Liver (tissue), 9 donors: ENCODE data around the gene MAGI1. TPM values are rescaled to one million over a fixed set of nuclear protein-coding genes. Genes with fewer than 3 reads are reported as not detected.

Source experiments
- DNase-seq: peaks from one replicate; pipeline ENCODE4 v3.0.0-alpha.2; 2017; ENCODE audit warnings: low spot score
- H3K27ac ChIP-seq, 2 donors: one replicate each; pipeline ENCODE4 v1.7.0; 2013; ENCODE audit warnings: inconsistent platforms in 2 of 2, low read length in 2 of 2, control low read depth in 1 of 2, low read depth in 1 of 2, mild to moderate bottlenecking in 1 of 2
- H3K27me3 ChIP-seq, 4 donors: one replicate each; pipeline versions ENCODE4 v1.6.1 to v1.7.0; 2013; ENCODE audit warnings: low read length in 3 of 4, inconsistent platforms in 1 of 4, mild to moderate bottlenecking in 1 of 4, moderate library complexity in 1 of 4; ENCODE audit not compliant: control insufficient read depth in 4 of 4, insufficient read depth in 4 of 4
- H3K36me3 ChIP-seq, 4 donors: one replicate each; pipeline versions ENCODE4 v1.6.1 to v1.7.0; 2013; ENCODE audit warnings: low read length in 3 of 4, mild to moderate bottlenecking in 3 of 4, low read depth in 1 of 4, moderate library complexity in 1 of 4; ENCODE audit not compliant: control insufficient read depth in 4 of 4, insufficient read depth in 3 of 4
- H3K4me1 ChIP-seq, 4 donors: one replicate each; pipeline versions ENCODE4 v1.6.1 to v1.7.0; 2013; ENCODE audit warnings: low read length in 3 of 4, mild to moderate bottlenecking in 3 of 4, moderate library complexity in 1 of 4; ENCODE audit not compliant: control insufficient read depth in 4 of 4, insufficient read depth in 4 of 4
- H3K4me3 ChIP-seq, 3 donors: one replicate each; pipeline versions ENCODE4 v1.6.1 to v1.7.0; 2013; ENCODE audit warnings: low read length in 3 of 3, control low read depth in 1 of 3, low read depth in 1 of 3, mild to moderate bottlenecking in 1 of 3
- H3K9ac ChIP-seq, 2 donors: one replicate each; pipeline ENCODE4 v1.7.0; 2013; ENCODE audit warnings: low read length in 2 of 2, mild to moderate bottlenecking in 2 of 2, moderate library complexity in 2 of 2, control low read depth in 1 of 2, low read depth in 1 of 2
- H3K9me3 ChIP-seq, 4 donors: one replicate each; pipeline versions ENCODE4 v1.6.1 to v1.7.0; 2013; ENCODE audit warnings: low read length in 3 of 4; ENCODE audit not compliant: control insufficient read depth in 4 of 4
- CTCF ChIP-seq: fragments of 150-350 bp; IDR thresholded peaks from 2 replicates; pipeline ENCODE4 v1.5.1; 2017; ENCODE audit warnings: improper control_type of control experiment, low read depth, low read length; ENCODE audit not compliant: missing input control
- EGR1 ChIP-seq, 2 donors: IDR thresholded peaks; 2 replicates each; pipeline ENCODE4 v1.6.1; 2016 to 2018; ENCODE audit warnings: antibody characterized with exemption in 2 of 2, low read depth in 2 of 2
- FOXA1 ChIP-seq: IDR thresholded peaks from 2 replicates; pipeline ENCODE4 v1.6.1; 2016; ENCODE audit warnings: antibody characterized with exemption
- FOXA2 ChIP-seq: IDR thresholded peaks from 2 replicates; pipeline ENCODE4 v1.6.1; 2016; ENCODE audit warnings: antibody characterized with exemption
- GABPA ChIP-seq, 2 donors: IDR thresholded peaks in 1 of 2; conservative IDR thresholded peaks in 1 of 2; 2 replicates each; pipeline ENCODE4 v1.6.1; 2016; ENCODE audit warnings: antibody characterized with exemption in 2 of 2, mild to moderate bottlenecking in 1 of 2, moderate library complexity in 1 of 2
- HNF4A ChIP-seq, 2 donors: conservative IDR thresholded peaks; 2 replicates each; pipeline ENCODE4 v1.6.1; 2016; ENCODE audit warnings: antibody characterized with exemption in 2 of 2, mild to moderate bottlenecking in 2 of 2
- JUND ChIP-seq, 2 donors: IDR thresholded peaks; 2 replicates each; pipeline ENCODE4 v1.6.1; 2016; ENCODE audit warnings: antibody characterized with exemption in 2 of 2
- NR2F2 ChIP-seq: IDR thresholded peaks from 2 replicates; pipeline ENCODE4 v1.6.1; 2016; ENCODE audit warnings: antibody characterized with exemption
- RAD21 ChIP-seq, 2 donors: IDR thresholded peaks; 2 replicates each; pipeline ENCODE4 v1.6.1; 2016; ENCODE audit warnings: antibody characterized with exemption in 2 of 2, mild to moderate bottlenecking in 2 of 2
- RXRA ChIP-seq, 2 donors: IDR thresholded peaks; 2 replicates each; pipeline ENCODE4 v1.6.1; 2017 to 2018; ENCODE audit warnings: antibody characterized with exemption in 2 of 2, mild to moderate bottlenecking in 1 of 2
- SP1 ChIP-seq: IDR thresholded peaks from 2 replicates; pipeline ENCODE4 v1.6.1; 2018; ENCODE audit warnings: antibody characterized with exemption, mild to moderate bottlenecking
- TAF1 ChIP-seq: conservative IDR thresholded peaks from 2 replicates; pipeline ENCODE4 v1.6.1; 2016; ENCODE audit warnings: antibody characterized with exemption, mild to moderate bottlenecking
- YY1 ChIP-seq: IDR thresholded peaks from 2 replicates; pipeline ENCODE4 v1.6.1; 2016; ENCODE audit warnings: antibody characterized with exemption, mild to moderate bottlenecking
- WGBS: extraction: QIAGEN DNeasy Blood & Tissue Kit; methylation state at CpG from one replicate; pipeline ENCODE4 v1.1.7; 2013; 5-methylcytosine and 5-hydroxymethylcytosine counted together
- polyA plus RNA-seq, 2 donors: library from polyadenylated mRNA; stranded (reverse) in 1 of 2; unstranded in 1 of 2; fragments of 200-250 nt in 1 of 2; fragments of >200 nt in 1 of 2; fragmentation: Nextera tagmentation in 1 of 2; extraction: Ambion mirVana in 1 of 2; gene quantifications; one replicate each; pipeline versions ENCODE4 v1.2.1 to v1.2.3, GENCODE V29; 2013 to 2015
- total RNA-seq, 2 donors: library from RNA; depleted of rRNA; stranded (reverse); fragments of >200 nt; gene quantifications; one replicate each; pipeline ENCODE4 v1.2.3, GENCODE V29; 2014
- TF ChIP-seq, protein P1 (sequence below): IDR thresholded peaks from 2 replicates; pipeline ENCODE4 v1.6.1; 2016; ENCODE audit warnings: antibody characterized with exemption
- TF ChIP-seq, protein P2 (sequence below): IDR thresholded peaks from 2 replicates; pipeline ENCODE4 v1.6.1; 2016; ENCODE audit warnings: antibody characterized with exemption
- TF ChIP-seq, protein P3 (sequence below): IDR thresholded peaks from 2 replicates; pipeline ENCODE4 v1.6.1; 2016; ENCODE audit warnings: antibody characterized with exemption, mild to moderate bottlenecking
- TF ChIP-seq, protein P4 (sequence below): IDR thresholded peaks from 2 replicates; pipeline ENCODE4 v1.6.1; 2016; ENCODE audit warnings: antibody characterized with exemption
- donor health status: healthy.
- donor health status: healthy.
- donor health status: healthy.
- donor health status: healthy.
- donor health status: healthy.

MAGI1 gene
- total and polyA plus RNA-seq, 4 donors, result 9.6 to 68.8 (median 14.0) TPM

- Histone ChIP-seq H3K27ac (no peak overlapping the region), H3K4me3 (no peak overlapping the region), H3K9me3 (no peaks in the 10 kb centered on the region), H3K36me3 (no peaks in the 10 kb centered on the region), H3K27me3 (no peaks in the 10 kb centered on the region), H3K9ac (no peak overlapping the region), H3K4me1 (no peaks in the 10 kb centered on the region)
- DNase-seq, result no peak
- WGBS, result 92% methylated on average over 7 of the region's 7 CpGs
- TF ChIP-seq FOXA2, result no peak
- TF ChIP-seq TAF1, result no peak
- no peak for TF ChIP-seq EGR1 (IDR thresholded peaks at IDR 0.05; ENCODE audit: low read depth in 2 of 2)
- TF ChIP-seq NR2F2, result no peak
- TF ChIP-seq CTCF, result no peak
- TF ChIP-seq, protein P1, sequence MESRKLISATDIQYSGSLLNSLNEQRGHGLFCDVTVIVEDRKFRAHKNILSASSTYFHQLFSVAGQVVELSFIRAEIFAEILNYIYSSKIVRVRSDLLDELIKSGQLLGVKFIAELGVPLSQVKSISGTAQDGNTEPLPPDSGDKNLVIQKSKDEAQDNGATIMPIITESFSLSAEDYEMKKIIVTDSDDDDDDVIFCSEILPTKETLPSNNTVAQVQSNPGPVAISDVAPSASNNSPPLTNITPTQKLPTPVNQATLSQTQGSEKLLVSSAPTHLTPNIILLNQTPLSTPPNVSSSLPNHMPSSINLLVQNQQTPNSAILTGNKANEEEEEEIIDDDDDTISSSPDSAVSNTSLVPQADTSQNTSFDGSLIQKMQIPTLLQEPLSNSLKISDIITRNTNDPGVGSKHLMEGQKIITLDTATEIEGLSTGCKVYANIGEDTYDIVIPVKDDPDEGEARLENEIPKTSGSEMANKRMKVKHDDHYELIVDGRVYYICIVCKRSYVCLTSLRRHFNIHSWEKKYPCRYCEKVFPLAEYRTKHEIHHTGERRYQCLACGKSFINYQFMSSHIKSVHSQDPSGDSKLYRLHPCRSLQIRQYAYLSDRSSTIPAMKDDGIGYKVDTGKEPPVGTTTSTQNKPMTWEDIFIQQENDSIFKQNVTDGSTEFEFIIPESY, result no peak
- TF ChIP-seq, protein P2, sequence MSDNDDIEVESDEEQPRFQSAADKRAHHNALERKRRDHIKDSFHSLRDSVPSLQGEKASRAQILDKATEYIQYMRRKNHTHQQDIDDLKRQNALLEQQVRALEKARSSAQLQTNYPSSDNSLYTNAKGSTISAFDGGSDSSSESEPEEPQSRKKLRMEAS, result no peak
- TF ChIP-seq, protein P3, sequence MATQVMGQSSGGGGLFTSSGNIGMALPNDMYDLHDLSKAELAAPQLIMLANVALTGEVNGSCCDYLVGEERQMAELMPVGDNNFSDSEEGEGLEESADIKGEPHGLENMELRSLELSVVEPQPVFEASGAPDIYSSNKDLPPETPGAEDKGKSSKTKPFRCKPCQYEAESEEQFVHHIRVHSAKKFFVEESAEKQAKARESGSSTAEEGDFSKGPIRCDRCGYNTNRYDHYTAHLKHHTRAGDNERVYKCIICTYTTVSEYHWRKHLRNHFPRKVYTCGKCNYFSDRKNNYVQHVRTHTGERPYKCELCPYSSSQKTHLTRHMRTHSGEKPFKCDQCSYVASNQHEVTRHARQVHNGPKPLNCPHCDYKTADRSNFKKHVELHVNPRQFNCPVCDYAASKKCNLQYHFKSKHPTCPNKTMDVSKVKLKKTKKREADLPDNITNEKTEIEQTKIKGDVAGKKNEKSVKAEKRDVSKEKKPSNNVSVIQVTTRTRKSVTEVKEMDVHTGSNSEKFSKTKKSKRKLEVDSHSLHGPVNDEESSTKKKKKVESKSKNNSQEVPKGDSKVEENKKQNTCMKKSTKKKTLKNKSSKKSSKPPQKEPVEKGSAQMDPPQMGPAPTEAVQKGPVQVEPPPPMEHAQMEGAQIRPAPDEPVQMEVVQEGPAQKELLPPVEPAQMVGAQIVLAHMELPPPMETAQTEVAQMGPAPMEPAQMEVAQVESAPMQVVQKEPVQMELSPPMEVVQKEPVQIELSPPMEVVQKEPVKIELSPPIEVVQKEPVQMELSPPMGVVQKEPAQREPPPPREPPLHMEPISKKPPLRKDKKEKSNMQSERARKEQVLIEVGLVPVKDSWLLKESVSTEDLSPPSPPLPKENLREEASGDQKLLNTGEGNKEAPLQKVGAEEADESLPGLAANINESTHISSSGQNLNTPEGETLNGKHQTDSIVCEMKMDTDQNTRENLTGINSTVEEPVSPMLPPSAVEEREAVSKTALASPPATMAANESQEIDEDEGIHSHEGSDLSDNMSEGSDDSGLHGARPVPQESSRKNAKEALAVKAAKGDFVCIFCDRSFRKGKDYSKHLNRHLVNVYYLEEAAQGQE, result no peak
- TF ChIP-seq RAD21 (IDR thresholded peaks at IDR 0.05), result no peak
- TF ChIP-seq RXRA (IDR thresholded peaks at IDR 0.05), result no peak
- TF ChIP-seq SP1, result no peak
- TF ChIP-seq, protein P4, sequence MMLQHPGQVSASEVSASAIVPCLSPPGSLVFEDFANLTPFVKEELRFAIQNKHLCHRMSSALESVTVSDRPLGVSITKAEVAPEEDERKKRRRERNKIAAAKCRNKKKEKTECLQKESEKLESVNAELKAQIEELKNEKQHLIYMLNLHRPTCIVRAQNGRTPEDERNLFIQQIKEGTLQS, result no peak
- TF ChIP-seq YY1, result no peak
- no peak for TF ChIP-seq HNF4A (conservative IDR thresholded peaks at IDR 0.05)
- no peak for TF ChIP-seq JUND (IDR thresholded peaks at IDR 0.05)
- TF ChIP-seq GABPA (IDR thresholded peaks at IDR 0.05 in 1 of 2, conservative IDR thresholded peaks at IDR 0.05 in 1 of 2), result no peak
- no peak for TF ChIP-seq FOXA1
Observed at GRCh38 chr3:65493938-65494337, 544.8 kb downstream of the MAGI1 start.
